NOMO-1 treated with dmso at 0.1 percent for 144 hours (cell line): Measurements from ENCODE around the gene MYF5.

Source experiments
- DNase-seq: peaks from one replicate; lab custom pipeline; 2025; ENCODE audit not compliant: unreplicated experiment; lab: John Stamatoyannopoulos, UW

The MYF5 gene

DNA sequence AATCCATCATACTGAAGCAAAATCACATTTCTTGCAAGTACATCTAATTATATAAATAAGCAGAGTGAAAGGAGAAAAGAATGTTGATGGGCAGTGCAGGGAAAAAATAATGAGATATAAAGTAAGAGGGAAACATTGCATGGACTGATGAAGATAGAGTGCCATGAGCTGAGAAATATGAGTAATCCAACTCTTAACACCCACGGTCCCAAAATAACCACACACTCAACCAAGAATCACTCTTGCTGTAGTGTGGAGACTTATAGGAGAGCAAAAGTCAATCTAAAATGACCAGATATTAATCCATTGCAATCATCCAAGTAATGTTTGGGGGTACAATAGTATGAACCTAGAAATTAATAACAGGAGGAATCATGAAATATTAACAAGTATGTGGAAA lies 40.2 kb downstream of the MYF5 start:
- DNase-seq: no peak

DNA sequence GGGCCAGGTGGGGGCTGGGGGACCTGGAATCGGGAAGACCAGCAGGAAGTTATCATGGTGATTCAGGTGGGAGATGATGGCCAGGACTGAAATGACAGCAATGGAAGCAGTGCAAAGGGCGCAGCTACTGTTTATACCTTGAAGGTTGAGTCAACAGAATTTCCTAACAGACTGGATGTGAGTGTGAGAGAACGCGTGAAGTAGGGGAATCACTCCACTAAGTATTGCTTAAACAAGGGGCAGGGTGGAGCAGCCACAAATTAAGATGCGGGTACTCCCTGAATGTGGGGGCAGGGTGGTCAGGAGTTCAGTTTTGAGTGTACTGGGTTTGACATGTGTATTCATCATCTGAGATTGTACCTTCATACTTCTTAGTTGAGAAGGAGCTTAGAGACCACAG lies 45.1 kb downstream of the MYF5 start:
- DNase-seq: no peak

DNA sequence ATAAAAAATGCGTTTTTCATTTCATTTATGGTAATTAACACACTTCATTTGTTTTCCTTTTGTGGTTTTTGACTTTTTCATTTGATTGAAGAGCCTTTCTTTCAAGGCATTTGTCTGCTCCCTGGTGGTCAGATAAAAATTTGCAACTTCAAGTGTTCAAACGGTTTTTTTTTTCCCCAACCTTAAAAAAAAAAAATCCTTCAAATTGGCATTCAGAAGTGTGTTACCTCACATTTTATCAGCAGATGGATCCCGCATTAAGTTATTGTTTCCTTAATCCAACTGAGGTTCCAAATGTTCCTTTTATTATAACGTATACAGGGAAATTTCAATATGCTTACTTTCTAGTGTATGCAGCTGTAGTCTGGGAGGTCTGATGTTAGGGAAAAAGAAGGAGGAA lies 47.2 kb downstream of the MYF5 start:
- DNase-seq: no peak

DNA sequence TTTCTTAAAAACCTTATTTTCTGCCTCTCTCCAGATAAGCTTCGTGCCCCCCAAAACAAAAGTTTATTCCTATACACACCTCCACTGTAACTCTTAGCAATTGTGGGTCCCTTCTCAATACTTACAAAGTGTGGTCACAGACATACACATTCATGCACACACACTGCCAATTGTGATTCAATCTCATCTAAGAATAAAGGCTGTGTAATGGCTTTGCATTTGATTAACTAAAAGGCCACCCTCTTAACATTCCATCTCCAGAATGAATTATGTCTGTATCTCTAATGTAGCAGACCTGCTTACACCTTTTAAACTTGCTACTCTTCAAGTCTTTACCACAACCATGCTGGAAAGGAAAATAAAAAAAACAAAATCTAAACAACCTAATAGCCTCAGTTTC lies 49.5 kb downstream of the MYF5 start:
- no peak for DNase-seq

DNA sequence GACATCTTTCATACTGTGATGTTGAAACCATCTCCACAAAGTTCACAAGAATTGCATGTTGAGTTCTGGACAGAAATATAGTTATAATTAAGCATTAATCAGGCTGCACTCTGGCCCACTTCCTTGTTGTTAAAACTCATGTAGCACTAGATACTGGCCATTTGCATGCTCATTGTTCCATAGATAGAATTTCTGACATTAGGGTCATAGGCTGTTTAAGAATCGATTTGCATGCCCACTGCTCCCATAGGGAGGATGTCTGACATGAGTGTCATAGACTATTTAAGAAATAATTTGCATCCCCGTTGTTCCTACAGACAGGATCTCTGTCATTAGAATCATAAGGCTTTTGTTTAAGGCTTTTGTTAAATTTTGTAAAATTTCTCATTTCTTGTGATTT lies 50.2 kb downstream of the MYF5 start:
- no peak for DNase-seq
